GM06990 (cell line): ENCODE data around the gene BARX1.

ENCODE experiments used
- DNase-seq: peaks from one replicate; pipeline ENCODE4 v3.0.0-alpha.2; 2011; ENCODE audit not compliant: insufficient read length; ENCODE audit errors: extremely low read depth
- H3K27me3 ChIP-seq: replicated peaks from 2 replicates; pipeline ENCODE4 v1.6.0; 2011; ENCODE audit warnings: low read length; ENCODE audit not compliant: control insufficient read depth, insufficient read depth
- H3K36me3 ChIP-seq: 2 replicates; pipeline ENCODE4 v1.5.1; 2011; ENCODE audit warnings: low read length; ENCODE audit not compliant: control insufficient read depth, insufficient read depth
- H3K4me3 ChIP-seq: replicated peaks from 2 replicates; pipeline ENCODE4 v1.5.1; 2011; ENCODE audit warnings: low read depth, mild to moderate bottlenecking, control low read depth, low read length
- TF ChIP-seq, protein P1 (sequence below): IDR thresholded peaks from 2 replicates; pipeline ENCODE4 v1.5.1; 2011; ENCODE audit warnings: low read length, control low read depth, mild to moderate bottlenecking, inconsistent platforms; ENCODE audit not compliant: insufficient read depth, poor library complexity, severe bottlenecking

The BARX1 gene

DNA sequence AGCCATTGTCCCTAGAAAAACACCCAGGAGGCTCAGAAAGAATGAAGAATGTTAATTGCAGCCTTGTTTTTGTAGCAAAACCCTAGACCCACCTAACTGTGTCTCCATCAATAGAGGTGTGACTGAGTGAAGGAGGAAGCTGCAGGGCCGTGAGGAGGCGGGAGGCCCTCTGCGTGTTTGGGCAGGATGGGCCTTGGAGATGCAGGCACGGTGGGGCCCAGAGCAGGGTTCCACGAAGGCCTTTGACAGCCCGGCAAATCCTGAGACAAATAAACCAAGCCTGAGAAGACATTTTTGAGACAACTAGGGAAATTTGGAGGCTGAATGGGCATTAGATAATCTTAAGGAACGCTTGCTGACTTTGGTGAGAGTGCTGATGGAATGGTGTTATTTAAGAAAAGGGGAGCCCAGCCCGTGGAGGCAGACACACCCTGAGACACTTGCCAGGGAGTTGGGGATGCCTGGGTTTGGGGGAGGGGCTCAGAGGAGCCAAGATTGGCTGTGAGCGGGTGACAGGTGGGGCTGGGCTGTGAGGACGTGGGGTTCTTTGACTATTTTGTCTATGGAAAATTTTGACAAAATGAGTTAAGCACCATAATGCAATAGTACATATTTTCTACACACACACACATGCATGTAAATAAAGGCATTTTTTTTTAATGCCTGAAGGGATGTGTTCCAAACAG, 48.8 kb downstream of the BARX1 start:
- H3K27me3 ChIP-seq: no peaks in the 10 kb centered on the region; the same call in 1 of the 2 replicates
- no peak overlapping the region for H3K4me3 ChIP-seq
- DNase-seq: no peak
- no peaks in the 10 kb centered on the region for H3K36me3 ChIP-seq
- TF ChIP-seq, protein P1, sequence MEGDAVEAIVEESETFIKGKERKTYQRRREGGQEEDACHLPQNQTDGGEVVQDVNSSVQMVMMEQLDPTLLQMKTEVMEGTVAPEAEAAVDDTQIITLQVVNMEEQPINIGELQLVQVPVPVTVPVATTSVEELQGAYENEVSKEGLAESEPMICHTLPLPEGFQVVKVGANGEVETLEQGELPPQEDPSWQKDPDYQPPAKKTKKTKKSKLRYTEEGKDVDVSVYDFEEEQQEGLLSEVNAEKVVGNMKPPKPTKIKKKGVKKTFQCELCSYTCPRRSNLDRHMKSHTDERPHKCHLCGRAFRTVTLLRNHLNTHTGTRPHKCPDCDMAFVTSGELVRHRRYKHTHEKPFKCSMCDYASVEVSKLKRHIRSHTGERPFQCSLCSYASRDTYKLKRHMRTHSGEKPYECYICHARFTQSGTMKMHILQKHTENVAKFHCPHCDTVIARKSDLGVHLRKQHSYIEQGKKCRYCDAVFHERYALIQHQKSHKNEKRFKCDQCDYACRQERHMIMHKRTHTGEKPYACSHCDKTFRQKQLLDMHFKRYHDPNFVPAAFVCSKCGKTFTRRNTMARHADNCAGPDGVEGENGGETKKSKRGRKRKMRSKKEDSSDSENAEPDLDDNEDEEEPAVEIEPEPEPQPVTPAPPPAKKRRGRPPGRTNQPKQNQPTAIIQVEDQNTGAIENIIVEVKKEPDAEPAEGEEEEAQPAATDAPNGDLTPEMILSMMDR: no peak

DNA sequence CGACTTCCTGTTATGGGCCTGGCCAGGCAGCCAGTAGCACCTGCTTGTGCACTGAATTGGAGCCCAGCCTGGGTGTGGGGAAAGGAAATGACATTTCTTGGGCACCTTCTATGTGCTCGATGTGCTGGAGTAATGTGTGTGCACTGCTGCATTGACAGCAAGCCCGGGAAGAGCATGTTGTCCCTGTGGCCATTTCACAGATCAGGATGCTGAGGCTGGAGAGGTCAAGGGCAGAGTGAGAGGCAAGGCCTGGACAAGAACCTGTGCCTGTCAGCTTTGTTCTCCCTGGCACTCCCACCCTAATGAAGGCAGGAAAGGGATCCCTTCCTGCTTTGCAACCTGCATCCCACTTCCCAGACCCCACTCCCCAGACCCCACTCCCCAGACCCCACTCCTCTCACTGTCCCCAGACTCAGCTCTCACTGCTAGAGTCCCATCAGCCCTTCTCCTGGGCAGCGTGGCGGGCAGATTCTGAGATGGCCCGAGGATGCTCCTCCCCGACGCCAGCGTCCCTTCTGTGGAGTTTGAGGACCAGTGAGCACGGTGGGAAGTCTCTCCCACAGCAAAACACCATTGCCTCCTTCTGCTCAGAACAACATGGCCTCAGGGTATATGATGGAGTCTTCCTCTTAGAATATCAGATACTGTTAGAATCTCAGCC, 49.6 kb downstream of the BARX1 start:
- Histone ChIP-seq H3K4me3 (no peak overlapping the region), H3K36me3 (no peaks in the 10 kb centered on the region), H3K27me3 (no peaks in the 10 kb centered on the region; the same call in 1 of the 2 replicates)
- DNase-seq: no peak
- TF ChIP-seq, protein P1: no peak

DNA sequence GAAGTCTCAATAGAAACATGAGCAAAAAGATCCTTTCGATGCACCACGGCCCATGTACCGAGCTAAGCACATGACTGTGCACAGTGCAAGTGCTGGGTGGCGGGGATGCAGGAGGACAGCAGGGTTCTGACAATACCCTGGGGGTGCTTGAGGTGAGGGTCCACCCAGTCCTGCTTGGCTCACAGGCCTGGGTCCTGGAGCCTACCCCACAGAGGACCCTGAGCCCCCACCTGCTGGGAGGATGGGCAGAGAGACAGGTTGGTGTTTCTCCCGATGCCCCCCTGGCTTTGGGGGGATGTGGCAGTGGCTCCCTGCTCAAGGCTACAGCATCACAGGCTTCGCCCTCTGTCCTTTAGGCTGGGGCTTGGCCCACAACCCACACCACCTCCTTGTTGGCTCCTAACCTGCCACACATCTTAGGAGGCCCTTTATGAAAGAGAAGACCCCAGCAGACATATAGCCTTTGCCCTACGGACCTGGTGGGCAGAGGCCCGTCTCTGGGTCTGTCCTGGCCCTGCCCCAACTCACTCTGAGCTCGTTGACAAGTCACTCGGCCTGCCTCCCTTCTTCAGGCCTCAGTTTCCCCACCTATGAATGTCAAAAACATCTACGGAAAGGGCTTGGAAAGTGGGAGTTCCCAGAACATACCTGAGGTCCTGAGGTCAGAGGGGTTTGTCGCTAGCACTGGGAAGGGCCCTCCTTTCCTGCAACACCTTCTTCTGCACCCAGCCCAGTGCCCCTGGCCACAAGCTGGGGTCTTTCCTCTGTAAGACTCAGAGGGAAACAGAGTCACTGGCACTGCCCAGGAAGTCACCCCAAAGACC, 50.3 kb downstream of the BARX1 start:
- Histone ChIP-seq H3K4me3 (no peak overlapping the region), H3K27me3 (no peaks in the 10 kb centered on the region; the same call in 1 of the 2 replicates), H3K36me3 (no peaks in the 10 kb centered on the region)
- TF ChIP-seq, protein P1: no peak
- no peak for DNase-seq

DNA sequence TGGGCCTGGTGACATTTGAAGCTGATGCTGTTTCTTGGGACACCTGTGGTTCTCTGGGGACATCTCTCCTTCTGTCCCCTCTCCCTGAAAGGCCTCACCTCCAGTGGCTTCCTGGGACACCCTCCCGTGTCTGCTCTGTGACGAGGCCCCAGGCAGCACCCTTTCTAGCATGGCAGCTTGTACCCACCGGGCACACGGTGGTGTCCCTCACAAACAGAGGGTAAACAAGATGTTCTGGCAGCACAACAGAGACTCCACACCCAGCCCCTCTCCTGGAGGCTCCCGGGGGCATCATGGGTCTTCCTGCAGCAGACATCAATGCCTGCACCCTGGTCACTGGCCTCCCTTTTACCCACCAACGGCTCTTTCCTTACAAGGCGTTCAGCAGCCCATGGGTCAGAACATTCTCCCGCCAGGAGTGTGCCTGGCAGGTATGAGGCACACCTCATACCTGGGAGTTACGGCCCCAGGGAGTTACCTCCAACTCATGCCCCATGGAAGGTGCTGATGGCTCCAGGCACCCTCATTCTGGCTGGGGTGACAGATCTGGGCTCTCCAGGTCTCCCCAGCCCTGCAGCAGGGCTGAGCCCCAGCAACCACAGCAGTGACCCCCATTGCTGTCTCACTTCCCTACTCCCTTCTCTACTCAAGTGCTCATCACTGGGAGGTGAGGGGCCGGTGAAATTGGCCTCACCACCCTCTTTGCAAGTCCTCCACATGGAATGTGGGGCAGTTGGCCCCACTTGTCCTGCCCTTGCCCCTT, 51.1 kb downstream of the BARX1 start:
- no peaks in the 10 kb centered on the region; the same call in 1 of the 2 replicates for H3K27me3 ChIP-seq
- no peaks in the 10 kb centered on the region for H3K36me3 ChIP-seq
- DNase-seq: no peak

More for the DNA sequence above, 51.1 kb downstream of the BARX1 start:
- TF ChIP-seq, protein P1: no peak
- no peak overlapping the region for H3K4me3 ChIP-seq
